ENCODE results near the gene BTNL9. TPM values are rescaled to one million over a fixed set of nuclear protein-coding genes. Genes with fewer than 3 reads are reported as not detected.

Gene BTNL9
- total RNA-seq, 2 experiments from 2014 or later = not detected

- POLR2A ChIA-PET = no interaction called here
- intact Hi-C loops (cut with micrococcal nuclease) = no loop called here
- CTCF ChIA-PET = no interaction called here
- ATAC-seq (no peak), DNase-seq (no peak)
- no peaks in the 10 kb centered on the region for H3K9me3 Mint-ChIP-seq
- peaks cover 12% of the 10 kb centered on the region for H3K27me3 Mint-ChIP-seq
- TF ChIP-seq CTCF (IDR thresholded peaks at IDR 0.05) = no peak
- no peaks in the 10 kb centered on the region for H3K36me3 Mint-ChIP-seq (ENCODE audit: low read depth)
- no peaks in the 10 kb centered on the region for H3K4me1 Mint-ChIP-seq (ENCODE audit: low read depth)
- no peak overlapping the region for H3K27ac Mint-ChIP-seq
- H3K4me3 Mint-ChIP-seq = no peak overlapping the region
These were observed 8.3 kb upstream of the BTNL9 start for GRCh38 chr5:181031716-181032115.

- Mint-ChIP-seq H3K27ac (no peak overlapping the region), H3K27me3 (peaks cover 14% of the 10 kb centered on the region), H3K9me3 (no peaks in the 10 kb centered on the region), H3K4me1 (ENCODE audit: low read depth) (no peaks in the 10 kb centered on the region), H3K36me3 (ENCODE audit: low read depth) (no peaks in the 10 kb centered on the region), H3K4me3 (no peak overlapping the region)
- ChIA-PET POLR2A (no interaction called here), CTCF (no interaction called here)
- intact Hi-C loops (cut with micrococcal nuclease) = no loop called here
- DNase-seq (no peak), ATAC-seq (no peak)
- no peak for TF ChIP-seq CTCF (IDR thresholded peaks at IDR 0.05)
These were observed 3.9 kb upstream of the BTNL9 start for GRCh38 chr5:181035991-181036815.

GRCh38 chr5:181036816-181037364 is 3.2 kb upstream of the BTNL9 start:
- Mint-ChIP-seq H3K27me3 (peaks cover 15% of the 10 kb centered on the region), H3K4me1 (ENCODE audit: low read depth) (no peaks in the 10 kb centered on the region), H3K36me3 (ENCODE audit: low read depth) (no peaks in the 10 kb centered on the region), H3K4me3 (no peak overlapping the region), H3K27ac (no peak overlapping the region), H3K9me3 (no peaks in the 10 kb centered on the region)
- TF ChIP-seq CTCF (IDR thresholded peaks at IDR 0.05) = no peak
- intact Hi-C loops (cut with micrococcal nuclease) = no loop called here
- CTCF ChIA-PET = interaction anchor here (0.9 kb wide), 1 partner anchor 28 kb away, joined by 3 read pairs; no protein-coding TSS in a partner anchor
- DNase-seq = no peak
- POLR2A ChIA-PET = no interaction called here
- no peak for ATAC-seq

- ATAC-seq = peak; percentile 56
- no peak for DNase-seq
- no peak for TF ChIP-seq CTCF (IDR thresholded peaks at IDR 0.05)
- peaks cover 18% of the 10 kb centered on the region for H3K27me3 Mint-ChIP-seq
- no peak overlapping the region for H3K27ac Mint-ChIP-seq
- CTCF ChIA-PET = interaction anchor here (0.9 kb wide), 1 partner anchor 27 kb away, joined by 3 read pairs; no protein-coding TSS in a partner anchor
- intact Hi-C loops (cut with micrococcal nuclease) = no loop called here
- H3K36me3 Mint-ChIP-seq (ENCODE audit: low read depth) = no peaks in the 10 kb centered on the region
- H3K4me3 Mint-ChIP-seq = no peak overlapping the region
- H3K4me1 Mint-ChIP-seq (ENCODE audit: low read depth) = no peaks in the 10 kb centered on the region
- H3K9me3 Mint-ChIP-seq = no peaks in the 10 kb centered on the region
- POLR2A ChIA-PET = no interaction called here
These were observed 2.7 kb upstream of the BTNL9 start for GRCh38 chr5:181037365-181037861.

GRCh38 chr5:181039471-181039870 is 595 bp upstream of the BTNL9 start:
- ATAC-seq (no peak), DNase-seq (no peak)
- H3K4me3 Mint-ChIP-seq = no peak overlapping the region
- intact Hi-C loops (cut with micrococcal nuclease) = no loop called here
- peaks cover 32% of the 10 kb centered on the region for H3K27me3 Mint-ChIP-seq
- no peaks in the 10 kb centered on the region for H3K36me3 Mint-ChIP-seq (ENCODE audit: low read depth)
- H3K9me3 Mint-ChIP-seq = no peaks in the 10 kb centered on the region
- POLR2A ChIA-PET = no interaction called here
- no peak overlapping the region for H3K27ac Mint-ChIP-seq
- no peaks in the 10 kb centered on the region for H3K4me1 Mint-ChIP-seq (ENCODE audit: low read depth)
- CTCF ChIA-PET = no interaction called here
- TF ChIP-seq CTCF (IDR thresholded peaks at IDR 0.05) = no peak
